Measurements from ENCODE around the gene TCF12. TPM values are rescaled to one million over a fixed set of nuclear protein-coding genes. Genes with fewer than 3 reads are reported as not detected.

TCF12 gene
- total RNA-seq, 1 donor from 2014 or later: 123 TPM

DNA sequence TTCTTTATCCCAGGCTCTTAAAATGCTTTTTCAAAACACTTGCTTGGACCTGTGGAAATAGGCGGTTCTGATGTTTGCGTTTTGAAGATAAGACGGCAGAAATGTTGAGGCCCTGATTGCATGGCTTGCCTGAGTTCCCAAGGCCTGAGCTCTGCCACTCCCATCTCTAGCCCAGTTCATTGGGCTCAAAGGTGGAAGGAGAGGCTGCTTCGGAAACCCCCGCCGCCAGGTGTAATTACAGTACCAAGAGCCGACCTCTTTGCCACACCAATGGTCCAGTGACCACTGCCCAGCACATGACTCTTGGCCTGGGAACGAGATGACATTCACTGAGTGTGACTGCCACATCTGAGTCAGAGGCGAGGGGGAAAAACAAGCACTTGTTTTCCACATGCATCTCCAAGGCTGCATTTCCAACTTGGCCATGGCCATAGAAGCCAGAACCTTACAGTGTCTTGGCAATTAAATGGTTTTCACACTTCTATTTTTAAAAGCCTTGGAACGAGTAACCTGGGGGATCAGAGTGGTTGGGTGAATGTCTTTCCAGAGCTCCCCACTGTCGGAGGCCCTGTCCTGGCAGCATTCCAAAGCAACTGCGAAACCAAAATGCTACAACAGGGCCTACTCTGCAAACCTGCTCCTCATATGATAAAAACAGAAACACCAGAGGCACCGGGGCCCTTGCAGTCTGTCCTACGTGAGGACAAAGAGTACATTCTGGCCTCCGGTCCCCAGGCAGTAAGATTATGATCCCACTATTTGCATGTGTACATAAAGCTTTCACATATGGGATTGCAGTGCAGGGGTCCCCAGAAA is 394.1 kb downstream of the TCF12 start:
- peaks cover 7% of the 10 kb centered on the region for H3K4me1 Mint-ChIP-seq (ENCODE audit: unreplicated experiment)
- H3K27ac Mint-ChIP-seq (ENCODE audit: unreplicated experiment): no peak overlapping the region
- no peak for DNase-seq (ENCODE audit: low spot score)
- H3K4me3 Mint-ChIP-seq (ENCODE audit: unreplicated experiment): no peak overlapping the region
- TF ChIP-seq, protein P1, sequence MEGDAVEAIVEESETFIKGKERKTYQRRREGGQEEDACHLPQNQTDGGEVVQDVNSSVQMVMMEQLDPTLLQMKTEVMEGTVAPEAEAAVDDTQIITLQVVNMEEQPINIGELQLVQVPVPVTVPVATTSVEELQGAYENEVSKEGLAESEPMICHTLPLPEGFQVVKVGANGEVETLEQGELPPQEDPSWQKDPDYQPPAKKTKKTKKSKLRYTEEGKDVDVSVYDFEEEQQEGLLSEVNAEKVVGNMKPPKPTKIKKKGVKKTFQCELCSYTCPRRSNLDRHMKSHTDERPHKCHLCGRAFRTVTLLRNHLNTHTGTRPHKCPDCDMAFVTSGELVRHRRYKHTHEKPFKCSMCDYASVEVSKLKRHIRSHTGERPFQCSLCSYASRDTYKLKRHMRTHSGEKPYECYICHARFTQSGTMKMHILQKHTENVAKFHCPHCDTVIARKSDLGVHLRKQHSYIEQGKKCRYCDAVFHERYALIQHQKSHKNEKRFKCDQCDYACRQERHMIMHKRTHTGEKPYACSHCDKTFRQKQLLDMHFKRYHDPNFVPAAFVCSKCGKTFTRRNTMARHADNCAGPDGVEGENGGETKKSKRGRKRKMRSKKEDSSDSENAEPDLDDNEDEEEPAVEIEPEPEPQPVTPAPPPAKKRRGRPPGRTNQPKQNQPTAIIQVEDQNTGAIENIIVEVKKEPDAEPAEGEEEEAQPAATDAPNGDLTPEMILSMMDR (IDR thresholded peaks at IDR 0.05; ENCODE audit: unreplicated experiment): no peak
- H3K9me3 Mint-ChIP-seq (ENCODE audit: unreplicated experiment): no peaks in the 10 kb centered on the region
- H3K36me3 Mint-ChIP-seq (ENCODE audit: low read depth, unreplicated experiment): no peaks in the 10 kb centered on the region
- peaks cover 4% of the 10 kb centered on the region for H3K27me3 Mint-ChIP-seq (ENCODE audit: unreplicated experiment)

DNA sequence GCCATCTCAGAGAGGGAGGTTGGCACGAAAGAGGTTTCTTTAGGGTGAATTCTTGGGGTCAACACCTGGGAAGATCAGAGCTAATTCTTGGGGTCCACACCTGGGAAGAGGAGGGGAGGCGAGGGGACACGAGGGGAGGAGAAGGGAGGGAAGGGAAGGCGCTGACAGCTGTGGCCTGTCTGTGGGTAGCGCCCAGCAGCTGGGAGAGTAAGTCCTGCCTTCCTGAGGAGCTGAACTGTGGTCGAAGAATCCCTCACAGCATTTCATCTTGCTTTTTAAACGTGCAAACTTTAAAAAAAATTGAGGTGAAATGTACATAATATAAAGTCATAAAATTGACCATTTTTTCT is 394.7 kb downstream of the TCF12 start:
- H3K27me3 Mint-ChIP-seq (ENCODE audit: unreplicated experiment): peaks cover 3% of the 10 kb centered on the region
- H3K4me1 Mint-ChIP-seq (ENCODE audit: unreplicated experiment): peaks cover 7% of the 10 kb centered on the region
- H3K9me3 Mint-ChIP-seq (ENCODE audit: unreplicated experiment): no peaks in the 10 kb centered on the region
- DNase-seq (ENCODE audit: low spot score): no peak
- no peaks in the 10 kb centered on the region for H3K36me3 Mint-ChIP-seq (ENCODE audit: low read depth, unreplicated experiment)
- H3K4me3 Mint-ChIP-seq (ENCODE audit: unreplicated experiment): no peak overlapping the region
- H3K27ac Mint-ChIP-seq (ENCODE audit: unreplicated experiment): no peak overlapping the region
- TF ChIP-seq, protein P1 (IDR thresholded peaks at IDR 0.05; ENCODE audit: unreplicated experiment): no peak

DNA sequence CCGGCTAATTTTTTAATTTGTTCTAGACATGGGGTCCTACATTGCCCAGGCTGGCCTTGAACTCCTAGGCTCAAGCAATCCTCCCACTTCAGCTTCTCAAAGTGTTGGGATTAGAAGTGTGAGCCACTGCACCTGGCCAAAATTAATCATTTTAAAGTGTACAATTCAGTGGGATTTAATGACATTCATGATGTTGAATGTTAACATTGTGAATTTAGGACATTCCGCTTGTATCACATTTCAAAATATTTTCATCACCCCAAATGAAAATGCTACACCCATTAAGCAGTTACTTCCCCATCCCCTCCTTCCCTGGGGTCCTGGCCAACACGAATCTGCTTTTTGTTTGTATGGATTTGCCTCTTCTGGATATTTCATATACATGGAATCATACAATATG is 395.8 kb downstream of the TCF12 start:
- Mint-ChIP-seq H3K27ac (ENCODE audit: unreplicated experiment) (no peak overlapping the region), H3K4me1 (ENCODE audit: unreplicated experiment) (peaks cover 10% of the 10 kb centered on the region), H3K9me3 (ENCODE audit: unreplicated experiment) (no peaks in the 10 kb centered on the region), H3K4me3 (ENCODE audit: unreplicated experiment) (no peak overlapping the region), H3K27me3 (ENCODE audit: unreplicated experiment) (peaks cover 5% of the 10 kb centered on the region), H3K36me3 (ENCODE audit: low read depth, unreplicated experiment) (no peaks in the 10 kb centered on the region)
- TF ChIP-seq, protein P1 (IDR thresholded peaks at IDR 0.05; ENCODE audit: unreplicated experiment): no peak
- no peak for DNase-seq (ENCODE audit: low spot score)

DNA sequence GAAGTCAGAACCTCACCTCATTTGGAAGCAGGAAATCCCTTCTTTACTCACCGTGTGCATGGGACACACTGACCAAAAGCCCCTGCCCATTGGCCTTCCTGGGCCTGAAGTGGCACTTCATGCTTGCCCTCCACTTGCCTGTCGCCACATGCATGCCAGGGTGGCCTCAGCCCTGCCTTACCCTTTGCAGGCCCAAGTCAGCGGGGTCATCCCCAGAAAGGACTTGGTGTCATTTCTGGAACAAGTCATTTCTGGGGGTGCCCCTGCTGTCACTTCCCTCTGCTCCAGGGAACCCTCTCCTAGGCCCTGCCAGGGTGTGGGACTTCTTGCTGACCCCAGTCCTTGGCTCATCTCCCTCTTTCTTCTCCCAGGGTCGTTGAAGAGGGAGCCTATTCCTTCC is 398.0 kb downstream of the TCF12 start:
- Mint-ChIP-seq H3K27ac (ENCODE audit: unreplicated experiment) (no peak overlapping the region), H3K36me3 (ENCODE audit: low read depth, unreplicated experiment) (no peaks in the 10 kb centered on the region), H3K9me3 (ENCODE audit: unreplicated experiment) (no peaks in the 10 kb centered on the region), H3K27me3 (ENCODE audit: unreplicated experiment) (peaks cover 12% of the 10 kb centered on the region), H3K4me3 (ENCODE audit: unreplicated experiment) (no peak overlapping the region), H3K4me1 (ENCODE audit: unreplicated experiment) (peaks cover 17% of the 10 kb centered on the region)
- TF ChIP-seq, protein P1 (IDR thresholded peaks at IDR 0.05; ENCODE audit: unreplicated experiment): no peak
- DNase-seq (ENCODE audit: low spot score): no peak

DNA sequence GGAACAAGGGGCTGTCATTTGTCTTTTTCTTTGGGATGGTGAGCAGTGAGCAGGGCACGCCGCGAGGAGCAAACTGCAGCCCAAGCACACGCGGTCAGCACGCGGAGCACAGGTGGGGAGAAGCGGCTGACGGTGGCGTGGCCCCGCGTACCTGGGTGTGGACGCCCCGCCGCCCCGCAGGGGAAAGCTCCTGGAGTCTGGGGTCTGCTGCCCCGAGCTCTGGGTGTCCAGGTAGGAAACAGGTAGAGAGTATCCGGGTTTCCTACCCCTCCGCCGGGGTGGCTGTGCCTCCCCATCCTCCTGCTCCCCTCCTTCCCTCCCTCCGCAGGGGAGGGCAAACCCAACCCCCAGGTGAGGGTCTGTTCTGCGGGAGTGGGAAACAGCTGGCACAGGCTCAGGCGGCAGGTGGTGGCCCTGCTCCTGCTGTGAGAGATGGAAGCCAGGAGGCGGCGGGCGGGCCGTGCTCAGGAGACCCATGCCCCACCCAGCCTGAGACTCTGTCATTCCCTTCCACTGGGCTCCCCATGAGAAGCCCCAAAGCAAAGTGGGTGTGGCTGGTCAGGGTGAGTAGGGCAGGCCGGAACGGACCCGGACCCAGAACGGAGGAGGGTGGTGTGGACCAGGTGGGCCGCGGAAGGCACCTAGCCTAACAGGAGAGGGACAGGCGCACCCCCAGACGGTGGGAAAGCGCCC is 400.9 kb downstream of the TCF12 start:
- Mint-ChIP-seq H3K4me1 (ENCODE audit: unreplicated experiment) (peaks cover 36% of the 10 kb centered on the region), H3K27me3 (ENCODE audit: unreplicated experiment) (peaks cover 18% of the 10 kb centered on the region), H3K4me3 (ENCODE audit: unreplicated experiment) (peak overlapping the region; percentile 62), H3K9me3 (ENCODE audit: unreplicated experiment) (no peaks in the 10 kb centered on the region), H3K36me3 (ENCODE audit: low read depth, unreplicated experiment) (peaks cover 6% of the 10 kb centered on the region), H3K27ac (ENCODE audit: unreplicated experiment) (no peak overlapping the region)
- no peak for DNase-seq (ENCODE audit: low spot score)
- TF ChIP-seq, protein P1 (IDR thresholded peaks at IDR 0.05; ENCODE audit: unreplicated experiment): no peak
